ENCODE results near the gene UGGT1. TPM values are rescaled to one million over a fixed set of nuclear protein-coding genes. Genes with fewer than 3 reads are reported as not detected.

UGGT1 gene
- total RNA-seq, 1 donor from 2014 or later = 60.3 TPM

- TF ChIP-seq, protein P1, sequence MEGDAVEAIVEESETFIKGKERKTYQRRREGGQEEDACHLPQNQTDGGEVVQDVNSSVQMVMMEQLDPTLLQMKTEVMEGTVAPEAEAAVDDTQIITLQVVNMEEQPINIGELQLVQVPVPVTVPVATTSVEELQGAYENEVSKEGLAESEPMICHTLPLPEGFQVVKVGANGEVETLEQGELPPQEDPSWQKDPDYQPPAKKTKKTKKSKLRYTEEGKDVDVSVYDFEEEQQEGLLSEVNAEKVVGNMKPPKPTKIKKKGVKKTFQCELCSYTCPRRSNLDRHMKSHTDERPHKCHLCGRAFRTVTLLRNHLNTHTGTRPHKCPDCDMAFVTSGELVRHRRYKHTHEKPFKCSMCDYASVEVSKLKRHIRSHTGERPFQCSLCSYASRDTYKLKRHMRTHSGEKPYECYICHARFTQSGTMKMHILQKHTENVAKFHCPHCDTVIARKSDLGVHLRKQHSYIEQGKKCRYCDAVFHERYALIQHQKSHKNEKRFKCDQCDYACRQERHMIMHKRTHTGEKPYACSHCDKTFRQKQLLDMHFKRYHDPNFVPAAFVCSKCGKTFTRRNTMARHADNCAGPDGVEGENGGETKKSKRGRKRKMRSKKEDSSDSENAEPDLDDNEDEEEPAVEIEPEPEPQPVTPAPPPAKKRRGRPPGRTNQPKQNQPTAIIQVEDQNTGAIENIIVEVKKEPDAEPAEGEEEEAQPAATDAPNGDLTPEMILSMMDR (IDR thresholded peaks at IDR 0.05; ENCODE audit: unreplicated experiment) = no peak
- no peak overlapping the region for H3K4me3 Mint-ChIP-seq (ENCODE audit: low read depth)
- no peak overlapping the region for H3K27ac Mint-ChIP-seq
- no peak for DNase-seq (ENCODE audit: low spot score, unreplicated experiment)
- H3K4me1 Mint-ChIP-seq (ENCODE audit: low read depth) = no peaks in the 10 kb centered on the region
- H3K9me3 Mint-ChIP-seq (ENCODE audit: low read depth) = no peaks in the 10 kb centered on the region
- peaks cover 13% of the 10 kb centered on the region for H3K36me3 Mint-ChIP-seq (ENCODE audit: insufficient read depth)
- H3K27me3 Mint-ChIP-seq = no peaks in the 10 kb centered on the region
Measured at GRCh38 chr2:128155970-128156369, 65.0 kb downstream of the UGGT1 start.

DNA sequence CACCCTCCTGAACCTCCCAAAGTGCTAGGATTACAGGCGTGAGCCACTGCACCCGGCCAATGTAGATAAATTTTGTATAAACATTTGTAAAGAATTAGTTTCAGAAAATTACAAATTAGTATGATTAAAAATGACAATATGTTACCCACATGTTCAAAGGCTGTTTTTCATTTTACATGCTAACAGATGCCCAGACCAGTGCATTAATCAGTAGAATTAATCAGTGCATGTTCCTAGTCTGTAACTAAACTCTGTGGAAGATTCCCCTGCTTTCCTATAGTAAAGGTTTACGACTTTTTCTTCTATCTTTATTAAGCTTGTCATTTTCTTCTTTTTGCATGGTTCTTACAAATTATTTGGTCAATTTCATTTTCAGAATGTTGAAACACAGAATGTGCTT lies 65.8 kb downstream of the UGGT1 start:
- DNase-seq (ENCODE audit: low spot score, unreplicated experiment) = no peak
- Mint-ChIP-seq H3K27ac (no peak overlapping the region), H3K4me3 (ENCODE audit: low read depth) (no peak overlapping the region), H3K36me3 (ENCODE audit: insufficient read depth) (peaks cover 13% of the 10 kb centered on the region), H3K4me1 (ENCODE audit: low read depth) (no peaks in the 10 kb centered on the region), H3K27me3 (no peaks in the 10 kb centered on the region), H3K9me3 (ENCODE audit: low read depth) (no peaks in the 10 kb centered on the region)
- TF ChIP-seq, protein P1 (IDR thresholded peaks at IDR 0.05; ENCODE audit: unreplicated experiment) = no peak

- TF ChIP-seq, protein P1 (IDR thresholded peaks at IDR 0.05; ENCODE audit: unreplicated experiment) = no peak
- Mint-ChIP-seq H3K36me3 (ENCODE audit: insufficient read depth) (peaks cover 14% of the 10 kb centered on the region), H3K27me3 (no peaks in the 10 kb centered on the region)
Measured at GRCh38 chr2:128157644-128158043, 66.6 kb downstream of the UGGT1 start.

DNA sequence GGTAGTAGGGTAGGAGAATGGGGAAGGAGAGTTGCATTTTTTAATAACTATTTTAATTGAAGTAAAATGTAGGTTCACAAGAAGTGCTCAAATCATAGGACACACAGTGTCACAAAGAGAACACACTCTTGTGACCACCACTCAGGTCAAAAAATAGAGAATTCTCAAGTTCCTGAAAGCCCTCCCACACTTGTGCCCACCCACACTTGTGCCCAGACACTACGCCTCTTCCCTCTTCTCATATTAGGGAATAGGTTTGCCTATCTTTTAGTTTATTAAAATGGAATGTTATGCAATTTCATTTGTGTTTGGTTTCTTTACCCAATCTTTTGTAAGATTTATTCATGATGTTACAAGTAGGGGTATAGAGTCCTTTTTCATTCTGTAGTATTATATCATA lies 67.2 kb downstream of the UGGT1 start:
- Mint-ChIP-seq H3K36me3 (ENCODE audit: insufficient read depth) (peaks cover 14% of the 10 kb centered on the region), H3K4me1 (ENCODE audit: low read depth) (no peaks in the 10 kb centered on the region), H3K4me3 (ENCODE audit: low read depth) (no peak overlapping the region), H3K27ac (no peak overlapping the region), H3K9me3 (ENCODE audit: low read depth) (no peaks in the 10 kb centered on the region), H3K27me3 (no peaks in the 10 kb centered on the region)
- TF ChIP-seq, protein P1 (IDR thresholded peaks at IDR 0.05; ENCODE audit: unreplicated experiment) = no peak
- DNase-seq (ENCODE audit: low spot score, unreplicated experiment) = no peak

More at GRCh38 chr2:128157644-128158043, 66.6 kb downstream of the UGGT1 start:
- no peaks in the 10 kb centered on the region for H3K9me3 Mint-ChIP-seq (ENCODE audit: low read depth)
- no peak for DNase-seq (ENCODE audit: low spot score, unreplicated experiment)
- H3K4me1 Mint-ChIP-seq (ENCODE audit: low read depth) = no peaks in the 10 kb centered on the region
- no peak overlapping the region for H3K27ac Mint-ChIP-seq
- no peak overlapping the region for H3K4me3 Mint-ChIP-seq (ENCODE audit: low read depth)

DNA sequence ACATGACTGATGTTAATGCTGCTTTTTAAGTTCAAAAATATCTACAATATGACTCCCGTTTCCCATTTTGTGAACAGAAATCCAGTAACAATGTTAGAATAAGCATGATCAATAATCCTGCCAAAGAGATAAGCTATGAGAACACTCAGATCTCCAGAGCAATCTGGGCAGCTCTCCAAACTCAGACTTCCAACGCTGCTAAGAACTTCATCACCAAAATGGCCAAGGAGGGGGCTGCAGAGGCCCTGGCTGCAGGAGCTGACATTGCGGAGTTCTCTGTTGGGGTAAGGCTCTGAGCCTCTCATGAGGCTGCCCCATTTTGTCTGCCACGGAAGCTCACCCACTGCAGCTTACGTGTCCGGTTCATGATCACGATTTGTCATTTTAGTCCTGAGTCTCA lies 68.4 kb downstream of the UGGT1 start:
- Mint-ChIP-seq H3K9me3 (ENCODE audit: low read depth) (no peaks in the 10 kb centered on the region), H3K36me3 (ENCODE audit: insufficient read depth) (peaks cover 13% of the 10 kb centered on the region), H3K4me1 (ENCODE audit: low read depth) (no peaks in the 10 kb centered on the region), H3K27me3 (no peaks in the 10 kb centered on the region), H3K4me3 (ENCODE audit: low read depth) (no peak overlapping the region), H3K27ac (no peak overlapping the region)
- TF ChIP-seq, protein P1 (IDR thresholded peaks at IDR 0.05; ENCODE audit: unreplicated experiment) = no peak
- no peak for DNase-seq (ENCODE audit: low spot score, unreplicated experiment)
